Sigmoid colon (tissue), 3 donors: ENCODE measurements around the gene MMP27.

Experiments
- CTCF ChIP-seq, 4 experiments: fragments of 450-650 bp in 3 of 4; fragments of 200-600 bp in 1 of 4; IDR thresholded peaks; one replicate each; pipeline ENCODE4 v1.5.1; 2016 to 2019; ENCODE audit warnings: antibody characterized with exemption in 4 of 4, mild to moderate bottlenecking in 3 of 4, moderate library complexity in 2 of 4
- POLR2A ChIP-seq, 2 donors: fragments of 450-650 bp; IDR thresholded peaks; one replicate each; pipeline ENCODE4 v1.6.1; 2016; ENCODE audit warnings: antibody characterized with exemption in 2 of 2, mild to moderate bottlenecking in 2 of 2, moderate library complexity in 2 of 2

GRCh38 chr11:102703826-102704493 is 1.6 kb downstream of the MMP27 start:
- no peak for TF ChIP-seq CTCF (IDR thresholded peaks at IDR 0.05)
- no peak for TF ChIP-seq POLR2A (IDR thresholded peaks at IDR 0.05)
